CD4-positive, alpha-beta T cell treated with Interleukin-15 for 1 hour (primary cell): ENCODE measurements around the gene NTN5.

Experiments
- DNase-seq: peaks from one replicate; pipeline ENCODE4 v3.0.0-alpha.2; 2020

Gene NTN5

DNA sequence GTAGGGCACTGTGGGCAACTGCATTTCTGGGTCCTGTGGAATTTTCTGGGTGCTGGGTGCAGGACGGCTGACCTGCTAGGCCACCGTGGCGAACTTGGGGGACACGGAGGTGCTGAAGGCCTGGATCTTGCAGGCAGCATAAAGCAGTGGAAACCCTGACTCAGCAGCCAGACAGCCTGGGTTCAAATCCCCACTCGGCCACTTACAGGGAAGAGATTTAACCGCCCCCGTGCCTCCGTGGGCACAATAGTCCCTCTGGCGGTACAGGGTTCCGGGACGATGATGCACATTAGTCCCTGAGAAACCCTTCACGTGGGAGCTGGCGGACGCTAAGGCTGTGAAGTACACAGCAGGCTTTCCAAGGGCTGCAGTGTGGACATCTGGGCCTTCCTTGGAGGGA lies 60.9 kb downstream of the NTN5 start:
- no peak for DNase-seq
